Activated naive CD4-positive, alpha-beta T cell treated with anti-CD3 and anti-CD28 coated beads, Interleukin-2, amount 50 U/mL, for 24 hours (primary cell): ENCODE measurements around the gene POLH.
"Not testable (repeated sequence)": the region's sequence is repeated elsewhere in the genome, so short reads cannot be mapped to it uniquely, and the experiment has no call there.

Source experiments
- H3K27ac Mint-ChIP-seq: one replicate; pipeline ENCODE4 v1.8.0; 2021; ENCODE audit warnings: mild to moderate bottlenecking, mixed read lengths
- H3K27me3 Mint-ChIP-seq: one replicate; pipeline ENCODE4 v1.8.0; 2021; ENCODE audit warnings: mixed read lengths
- H3K36me3 Mint-ChIP-seq: one replicate; pipeline ENCODE4 v1.8.0; 2021; ENCODE audit warnings: mixed read lengths
- H3K4me1 Mint-ChIP-seq: one replicate; pipeline ENCODE4 v1.8.0; 2021; ENCODE audit warnings: mixed read lengths
- H3K4me3 Mint-ChIP-seq: one replicate; pipeline ENCODE4 v1.8.0; 2021; ENCODE audit warnings: mild to moderate bottlenecking, mixed read lengths
- H3K9me3 Mint-ChIP-seq: one replicate; pipeline ENCODE4 v1.8.0; 2021; ENCODE audit warnings: mixed read lengths

Gene POLH

DNA sequence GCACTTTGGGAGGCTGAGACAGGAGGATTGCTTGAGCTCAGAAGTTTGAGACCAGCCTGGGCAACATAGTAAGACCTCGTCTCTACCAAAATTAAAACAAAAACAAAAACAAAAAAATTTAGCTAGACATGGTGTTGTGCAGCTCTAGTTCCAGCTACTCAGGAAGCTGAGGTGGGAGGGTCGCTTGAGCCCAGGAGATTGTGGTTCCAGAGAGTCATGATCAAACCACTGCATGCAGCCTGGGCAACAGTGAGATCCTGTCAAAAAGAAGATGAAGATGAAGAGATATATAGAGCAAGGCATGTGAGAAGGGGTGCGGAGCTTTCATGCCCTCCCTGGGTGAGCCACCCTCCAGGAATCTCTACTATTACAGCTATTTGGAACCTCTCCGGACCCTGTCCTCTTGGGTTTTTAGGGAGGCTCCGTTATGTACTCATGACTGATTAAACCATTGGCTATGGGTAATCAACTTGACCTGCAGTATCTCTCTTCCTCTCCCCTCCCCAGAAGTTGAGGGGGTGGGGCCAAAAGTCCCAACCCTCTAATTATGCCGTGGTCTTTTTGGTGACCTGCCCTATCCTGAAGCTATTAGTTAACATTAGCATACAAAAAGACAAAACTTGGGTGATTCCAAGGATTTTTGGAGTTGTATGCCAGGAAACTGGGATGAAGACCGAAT lies 9.0 kb downstream of the POLH start:
- Mint-ChIP-seq H3K27ac (peak overlapping the region; percentile 52), H3K9me3 (no peaks in the 10 kb centered on the region), H3K4me3 (no peak overlapping the region), H3K4me1 (peaks cover 20% of the 10 kb centered on the region), H3K27me3 (no peaks in the 10 kb centered on the region), H3K36me3 (peaks cover 13% of the 10 kb centered on the region)

DNA sequence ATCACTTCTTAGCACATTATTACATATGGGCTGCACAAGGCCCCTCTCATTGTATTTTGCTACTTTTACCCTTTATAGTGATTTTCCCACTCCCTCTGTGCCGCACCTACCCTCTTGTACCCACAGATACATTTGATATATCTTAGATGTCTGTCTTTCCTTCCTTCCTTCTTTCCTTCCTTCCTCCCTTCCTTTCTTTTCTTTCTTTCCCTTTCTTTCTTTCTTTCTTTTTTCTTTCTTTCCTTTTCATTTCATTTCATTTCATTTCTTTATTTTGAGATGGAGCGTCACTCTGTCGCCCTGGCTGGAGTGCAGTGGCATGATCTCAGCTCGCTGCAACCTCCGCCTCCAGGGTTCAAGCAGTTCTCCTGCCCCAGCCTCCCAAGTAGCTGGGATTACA lies 12.2 kb downstream of the POLH start:
- no peak overlapping the region for H3K27ac Mint-ChIP-seq
- no peaks in the 10 kb centered on the region for H3K27me3 Mint-ChIP-seq
- no peaks in the 10 kb centered on the region for H3K9me3 Mint-ChIP-seq
- H3K36me3 Mint-ChIP-seq, result peaks cover 17% of the 10 kb centered on the region
- H3K4me1 Mint-ChIP-seq, result peaks cover 20% of the 10 kb centered on the region
- no peak overlapping the region for H3K4me3 Mint-ChIP-seq

DNA sequence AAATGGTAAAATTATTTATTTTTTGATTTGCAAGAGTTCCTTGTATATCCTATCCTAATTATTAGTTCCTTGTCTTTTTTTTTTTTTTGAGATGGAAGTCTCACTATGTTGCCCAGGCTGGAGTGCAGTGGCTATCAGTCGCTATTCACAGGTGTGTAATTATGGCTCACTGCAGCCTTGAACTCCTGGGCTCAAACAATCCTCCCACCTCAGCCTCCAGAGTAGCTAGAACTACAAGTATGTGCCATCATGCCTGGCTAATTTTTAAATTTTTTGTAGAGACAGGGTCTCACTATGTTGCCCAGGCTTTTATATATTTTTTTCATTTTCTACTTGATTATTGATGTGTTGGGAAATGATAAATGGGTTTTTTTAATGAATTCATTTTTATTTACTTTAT lies 13.6 kb downstream of the POLH start:
- not testable (repeated sequence) for H3K4me1 Mint-ChIP-seq, H3K4me3 Mint-ChIP-seq, H3K27me3 Mint-ChIP-seq, H3K9me3 Mint-ChIP-seq, H3K27ac Mint-ChIP-seq
- H3K36me3 Mint-ChIP-seq, result peaks cover 16% of the 10 kb centered on the region

DNA sequence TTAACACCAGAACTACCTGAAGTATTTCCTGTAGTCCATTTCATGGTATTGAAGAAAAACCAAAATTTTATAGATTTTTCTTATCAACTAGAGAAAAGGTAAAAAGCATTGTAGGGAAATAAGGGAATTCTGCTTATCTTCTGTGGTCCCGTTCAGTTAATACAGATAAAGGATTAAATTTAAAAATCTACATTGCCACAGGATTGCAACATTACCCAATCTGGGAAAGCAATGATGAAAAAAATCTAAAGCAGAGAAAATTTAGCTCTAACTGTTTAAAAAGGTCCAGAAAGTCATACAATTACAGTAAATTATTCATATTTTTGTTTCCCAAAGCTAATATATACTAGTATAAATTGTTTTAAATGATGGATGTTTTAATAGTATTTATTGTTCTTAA lies 18.0 kb downstream of the POLH start:
- H3K27me3 Mint-ChIP-seq, result no peaks in the 10 kb centered on the region
- H3K36me3 Mint-ChIP-seq, result peaks cover 18% of the 10 kb centered on the region
- no peaks in the 10 kb centered on the region for H3K4me1 Mint-ChIP-seq
- no peaks in the 10 kb centered on the region for H3K9me3 Mint-ChIP-seq
- H3K27ac Mint-ChIP-seq, result no peak overlapping the region
- no peak overlapping the region for H3K4me3 Mint-ChIP-seq

DNA sequence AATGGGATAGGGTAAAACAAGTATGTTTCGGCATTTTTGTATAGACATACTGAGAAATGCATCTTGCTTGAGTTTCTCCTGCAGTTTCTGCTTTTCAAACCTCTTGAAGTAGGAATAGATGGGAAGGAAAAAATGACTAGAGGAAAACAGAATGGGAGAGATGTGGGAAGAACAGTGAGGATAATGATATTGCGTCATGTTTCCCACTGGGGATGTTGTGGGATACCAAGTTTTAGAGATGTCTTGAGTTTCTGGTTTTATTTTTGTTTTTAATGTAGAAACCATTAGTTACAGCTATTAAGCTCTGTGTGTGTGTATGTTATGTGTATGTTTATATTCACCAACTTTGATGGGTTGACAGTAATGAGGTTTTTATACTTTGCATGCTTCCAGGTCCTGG lies 24.6 kb downstream of the POLH start:
- no peaks in the 10 kb centered on the region for H3K9me3 Mint-ChIP-seq
- peak overlapping the region; percentile 15 for H3K27ac Mint-ChIP-seq
- no peaks in the 10 kb centered on the region for H3K27me3 Mint-ChIP-seq
- H3K36me3 Mint-ChIP-seq, result peaks cover 17% of the 10 kb centered on the region
- no peaks in the 10 kb centered on the region for H3K4me1 Mint-ChIP-seq
- H3K4me3 Mint-ChIP-seq, result no peak overlapping the region

DNA sequence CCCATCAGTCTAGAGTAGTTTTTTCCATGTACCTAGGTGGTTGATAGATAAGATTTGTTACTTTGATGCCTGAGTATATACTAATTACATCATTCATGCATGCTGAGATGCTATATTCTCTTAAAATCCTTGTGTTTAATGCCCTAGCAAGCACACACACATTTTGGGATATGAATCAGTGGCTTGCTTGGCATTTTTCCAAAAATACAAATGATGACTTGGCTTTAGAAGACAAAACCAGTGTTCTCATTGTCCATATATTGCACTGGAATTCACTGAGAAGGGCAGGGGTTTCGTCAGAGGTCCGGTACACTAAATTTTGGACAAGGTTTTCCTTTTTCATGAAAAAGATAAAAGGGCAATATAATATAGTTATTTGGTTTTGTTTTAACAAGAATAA lies 28.2 kb downstream of the POLH start:
- H3K9me3 Mint-ChIP-seq, result no peaks in the 10 kb centered on the region
- no peak overlapping the region for H3K4me3 Mint-ChIP-seq
- no peak overlapping the region for H3K27ac Mint-ChIP-seq
- H3K4me1 Mint-ChIP-seq, result peaks cover 4% of the 10 kb centered on the region
- H3K27me3 Mint-ChIP-seq, result no peaks in the 10 kb centered on the region
- H3K36me3 Mint-ChIP-seq, result peaks cover 18% of the 10 kb centered on the region

DNA sequence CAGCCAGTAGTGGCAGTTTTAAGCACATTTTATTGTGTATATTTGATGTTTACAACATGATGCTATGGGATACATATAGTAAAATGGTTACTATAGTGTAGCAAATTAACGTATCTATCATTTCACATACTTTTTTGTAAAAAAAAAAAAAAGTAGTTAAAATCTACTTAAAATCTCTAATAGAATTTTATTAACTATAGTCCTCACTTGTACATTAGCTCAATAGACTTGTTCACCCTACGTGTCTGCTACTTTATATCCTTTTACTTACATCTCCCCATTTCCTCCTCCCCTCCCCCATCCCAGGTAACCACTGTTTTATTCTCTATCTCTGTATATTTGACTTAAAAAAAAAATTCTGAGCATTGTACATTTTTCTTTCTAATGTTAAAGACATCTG lies 30.0 kb downstream of the POLH start:
- H3K27ac Mint-ChIP-seq, result no peak overlapping the region
- no peaks in the 10 kb centered on the region for H3K9me3 Mint-ChIP-seq
- no peaks in the 10 kb centered on the region for H3K27me3 Mint-ChIP-seq
- H3K36me3 Mint-ChIP-seq, result peaks cover 18% of the 10 kb centered on the region
- H3K4me3 Mint-ChIP-seq, result no peak overlapping the region
- H3K4me1 Mint-ChIP-seq, result peaks cover 4% of the 10 kb centered on the region

DNA sequence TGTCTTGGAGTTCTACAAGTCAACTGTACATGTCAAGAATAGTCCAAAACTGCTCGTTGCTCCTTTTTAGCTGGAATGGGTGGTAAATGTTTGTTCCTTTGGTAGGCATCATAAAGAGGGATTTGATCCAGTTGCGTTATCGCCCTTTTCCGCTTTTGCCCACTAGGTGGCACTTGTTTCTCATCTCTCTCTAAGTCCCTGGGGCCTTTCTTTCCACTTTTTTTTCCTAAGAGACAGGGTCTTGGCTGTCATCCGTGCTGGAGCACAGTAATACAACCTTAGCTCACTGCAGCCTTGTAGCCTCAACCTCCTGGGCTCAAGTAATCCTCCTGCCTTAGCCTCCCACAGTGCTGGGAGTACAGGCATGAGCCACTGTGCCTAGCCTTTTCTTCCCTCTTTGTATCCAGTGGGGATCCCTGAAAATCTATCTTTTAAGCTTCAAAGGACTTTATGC lies 32.4 kb downstream of the POLH start:
- Mint-ChIP-seq H3K27ac (no peak overlapping the region), H3K4me1 (peaks cover 4% of the 10 kb centered on the region), H3K27me3 (no peaks in the 10 kb centered on the region), H3K4me3 (no peak overlapping the region), H3K36me3 (peaks cover 12% of the 10 kb centered on the region), H3K9me3 (no peaks in the 10 kb centered on the region)

DNA sequence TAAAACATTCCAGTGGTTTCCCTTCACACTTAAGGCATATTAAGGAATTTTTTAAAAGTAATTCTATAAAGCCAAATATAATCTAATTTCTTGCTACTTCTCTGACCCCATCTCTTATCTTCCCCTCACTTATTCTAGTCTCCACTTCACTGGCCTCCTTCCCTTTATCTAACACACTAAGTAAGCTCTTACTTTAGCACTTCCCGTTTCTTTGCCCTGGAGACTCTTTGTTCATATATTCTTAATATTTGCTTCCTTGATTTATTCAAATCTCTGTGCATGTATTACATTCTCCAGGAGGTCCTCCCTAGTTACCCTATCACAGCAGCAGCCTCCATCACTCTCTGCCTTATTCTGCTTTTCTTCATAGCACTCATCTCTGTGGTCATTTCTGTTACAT lies 32.8 kb downstream of the POLH start:
- peaks cover 13% of the 10 kb centered on the region for H3K36me3 Mint-ChIP-seq
- no peaks in the 10 kb centered on the region for H3K27me3 Mint-ChIP-seq
- H3K4me3 Mint-ChIP-seq, result no peak overlapping the region
- H3K27ac Mint-ChIP-seq, result peak overlapping the region; percentile 24
- no peaks in the 10 kb centered on the region for H3K9me3 Mint-ChIP-seq
- H3K4me1 Mint-ChIP-seq, result peaks cover 4% of the 10 kb centered on the region

DNA sequence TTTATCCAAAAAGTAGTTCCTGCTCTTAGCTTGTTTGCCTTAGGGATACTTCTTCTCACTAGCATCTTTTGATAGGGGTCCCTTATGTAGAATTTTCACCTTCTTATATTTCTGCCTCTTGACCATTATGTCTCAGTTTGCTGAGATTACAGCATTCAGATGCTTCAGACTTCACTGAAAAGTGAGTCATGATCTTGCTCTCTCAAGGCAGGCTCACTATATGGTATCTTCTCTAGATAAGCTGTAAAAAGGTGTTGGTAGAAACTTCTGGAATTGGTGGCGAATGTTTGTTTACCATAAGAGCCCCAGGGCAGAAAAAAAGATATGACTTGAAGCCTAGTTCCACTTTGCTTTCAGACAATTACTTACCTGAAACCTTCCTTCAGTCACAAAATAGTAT lies 33.4 kb downstream of the POLH start:
- Mint-ChIP-seq H3K9me3 (no peaks in the 10 kb centered on the region), H3K4me3 (no peak overlapping the region), H3K36me3 (peaks cover 11% of the 10 kb centered on the region), H3K27ac (no peak overlapping the region), H3K4me1 (peaks cover 4% of the 10 kb centered on the region), H3K27me3 (no peaks in the 10 kb centered on the region)

DNA sequence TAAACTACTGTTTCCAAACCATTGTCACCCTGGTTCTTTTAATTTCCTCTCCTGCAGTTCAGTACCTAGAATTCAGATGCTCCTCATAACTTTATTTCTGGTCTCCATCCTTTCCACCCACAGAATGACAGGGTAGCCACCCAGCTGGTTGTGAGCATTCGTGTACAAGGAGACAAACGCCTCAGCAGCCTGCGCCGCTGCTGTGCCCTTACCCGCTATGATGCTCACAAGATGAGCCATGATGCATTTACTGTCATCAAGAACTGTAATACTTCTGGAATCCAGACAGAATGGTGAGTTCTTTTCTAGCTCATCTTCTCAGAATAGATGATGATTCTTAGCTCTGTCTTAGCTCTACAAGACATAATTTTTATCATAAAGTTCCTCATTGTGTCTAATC lies 34.4 kb downstream of the POLH start:
- peak overlapping the region; percentile 78 for H3K27ac Mint-ChIP-seq

DNA sequence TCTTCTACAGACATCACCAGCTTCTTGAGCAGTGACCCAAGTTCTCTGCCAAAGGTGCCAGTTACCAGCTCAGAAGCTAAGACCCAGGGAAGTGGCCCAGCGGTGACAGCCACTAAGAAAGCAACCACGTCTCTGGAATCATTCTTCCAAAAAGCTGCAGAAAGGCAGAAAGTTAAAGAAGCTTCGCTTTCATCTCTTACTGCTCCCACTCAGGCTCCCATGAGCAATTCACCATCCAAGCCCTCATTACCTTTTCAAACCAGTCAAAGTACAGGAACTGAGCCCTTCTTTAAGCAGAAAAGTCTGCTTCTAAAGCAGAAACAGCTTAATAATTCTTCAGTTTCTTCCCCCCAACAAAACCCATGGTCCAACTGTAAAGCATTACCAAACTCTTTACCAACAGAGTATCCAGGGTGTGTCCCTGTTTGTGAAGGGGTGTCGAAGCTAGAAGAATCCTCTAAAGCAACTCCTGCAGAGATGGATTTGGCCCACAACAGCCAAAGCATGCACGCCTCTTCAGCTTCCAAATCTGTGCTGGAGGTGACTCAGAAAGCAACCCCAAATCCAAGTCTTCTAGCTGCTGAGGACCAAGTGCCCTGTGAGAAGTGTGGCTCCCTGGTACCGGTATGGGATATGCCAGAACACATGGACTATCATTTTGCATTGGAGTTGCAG lies 37.9 kb downstream of the POLH start:
- H3K4me1 Mint-ChIP-seq, result no peaks in the 10 kb centered on the region
- H3K27me3 Mint-ChIP-seq, result no peaks in the 10 kb centered on the region
- H3K4me3 Mint-ChIP-seq, result no peak overlapping the region
- no peaks in the 10 kb centered on the region for H3K9me3 Mint-ChIP-seq
- no peak overlapping the region for H3K27ac Mint-ChIP-seq
- H3K36me3 Mint-ChIP-seq, result peaks cover 5% of the 10 kb centered on the region

More for the DNA sequence above, 34.4 kb downstream of the POLH start:
- no peak overlapping the region for H3K4me3 Mint-ChIP-seq
- no peaks in the 10 kb centered on the region for H3K27me3 Mint-ChIP-seq
- H3K9me3 Mint-ChIP-seq, result no peaks in the 10 kb centered on the region
- H3K36me3 Mint-ChIP-seq, result peaks cover 11% of the 10 kb centered on the region
- peaks cover 4% of the 10 kb centered on the region for H3K4me1 Mint-ChIP-seq

DNA sequence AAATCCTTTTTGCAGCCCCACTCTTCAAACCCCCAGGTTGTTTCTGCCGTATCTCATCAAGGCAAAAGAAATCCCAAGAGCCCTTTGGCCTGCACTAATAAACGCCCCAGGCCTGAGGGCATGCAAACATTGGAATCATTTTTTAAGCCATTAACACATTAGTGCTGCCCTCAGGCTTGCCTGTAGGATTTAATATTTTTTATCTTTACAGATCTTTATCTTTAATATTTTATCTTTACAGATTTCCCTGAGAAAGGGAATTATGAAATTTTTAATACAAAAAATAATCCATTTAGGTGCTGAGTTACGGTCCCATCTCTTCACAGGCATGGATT lies 38.4 kb downstream of the POLH start:
- Mint-ChIP-seq H3K4me3 (no peak overlapping the region), H3K27ac (no peak overlapping the region), H3K4me1 (no peaks in the 10 kb centered on the region), H3K9me3 (no peaks in the 10 kb centered on the region), H3K36me3 (peaks cover 5% of the 10 kb centered on the region), H3K27me3 (no peaks in the 10 kb centered on the region)

DNA sequence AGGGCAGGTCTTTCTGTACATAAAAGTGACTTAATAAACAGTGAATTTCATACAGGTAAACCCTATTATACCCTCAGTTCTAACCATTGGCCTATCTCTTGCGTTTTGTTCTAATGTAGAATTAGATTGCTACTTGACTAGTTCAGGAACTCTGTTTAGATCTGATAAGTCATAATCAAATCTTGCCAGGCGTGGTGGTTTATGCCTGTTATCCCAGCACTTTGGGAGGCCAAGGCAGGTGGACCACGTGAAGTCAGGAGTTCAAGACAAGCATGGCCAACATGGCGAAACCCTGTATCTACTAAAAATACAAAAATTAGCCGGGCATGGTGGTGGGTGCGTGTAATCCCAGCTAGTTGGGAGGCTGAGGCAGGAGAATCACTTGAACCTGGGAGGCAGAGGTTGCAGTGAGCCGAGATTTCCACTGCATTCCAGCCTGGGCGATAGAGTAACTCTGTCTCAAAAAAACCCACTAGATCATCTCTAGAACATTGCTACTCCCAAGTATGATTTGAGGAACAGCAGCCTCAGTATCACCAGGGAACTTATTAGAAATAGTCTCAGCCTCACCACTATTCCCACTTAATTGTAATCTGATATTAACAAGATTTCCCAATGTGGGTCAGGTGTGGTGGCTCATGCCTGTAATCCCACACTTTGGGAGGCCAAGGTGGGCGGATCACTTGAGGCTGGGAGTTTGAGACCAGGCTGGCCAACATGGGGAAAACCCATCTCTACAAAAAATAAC lies 40.9 kb downstream of the POLH start:
- no peaks in the 10 kb centered on the region for H3K9me3 Mint-ChIP-seq
- H3K36me3 Mint-ChIP-seq, result peaks cover 5% of the 10 kb centered on the region
- H3K4me1 Mint-ChIP-seq, result no peaks in the 10 kb centered on the region
- H3K4me3 Mint-ChIP-seq, result no peak overlapping the region
- H3K27me3 Mint-ChIP-seq, result no peaks in the 10 kb centered on the region
- H3K27ac Mint-ChIP-seq, result peak overlapping the region; percentile 7

DNA sequence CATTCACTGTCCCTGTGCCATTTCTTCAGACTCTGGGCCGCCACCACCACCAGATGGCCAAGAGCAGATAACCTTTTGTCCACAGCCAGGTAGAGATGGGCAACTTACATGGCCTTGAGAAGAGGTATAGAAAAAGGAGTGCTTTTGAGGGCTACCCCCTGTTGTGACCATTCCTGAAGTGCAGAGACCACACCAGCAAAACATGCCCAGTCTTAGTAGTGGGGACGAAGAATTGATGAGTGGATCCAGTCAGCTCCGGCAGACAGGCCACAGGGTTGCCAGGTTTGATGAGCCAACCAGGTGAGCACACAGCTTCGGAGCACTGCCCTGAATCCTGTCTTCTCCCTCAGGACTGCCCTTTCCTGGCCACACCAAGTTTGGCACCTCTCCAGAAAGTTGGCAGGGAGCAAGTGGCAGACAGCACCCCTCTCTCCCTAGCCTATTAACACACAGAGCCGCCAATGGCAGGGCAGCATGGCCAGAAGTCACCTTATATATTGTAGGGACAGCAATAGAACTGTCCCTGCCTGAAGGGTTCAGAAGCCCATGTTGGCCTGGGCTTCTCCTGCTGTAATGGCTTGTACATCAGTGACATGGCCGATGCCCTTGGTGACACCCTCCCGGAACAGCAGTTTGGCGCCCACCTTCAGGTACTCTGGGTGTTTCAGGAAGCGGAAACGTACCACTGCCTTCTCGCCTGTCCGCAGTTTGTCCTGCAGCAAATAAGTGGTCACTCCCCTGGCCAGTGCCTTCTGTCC lies 45.3 kb downstream of the POLH start:
- Mint-ChIP-seq H3K27ac (no peak overlapping the region), H3K27me3 (no peaks in the 10 kb centered on the region), H3K36me3 (peaks cover 4% of the 10 kb centered on the region), H3K4me3 (no peak overlapping the region), H3K9me3 (no peaks in the 10 kb centered on the region), H3K4me1 (peaks cover under 1% of the 10 kb centered on the region)

DNA sequence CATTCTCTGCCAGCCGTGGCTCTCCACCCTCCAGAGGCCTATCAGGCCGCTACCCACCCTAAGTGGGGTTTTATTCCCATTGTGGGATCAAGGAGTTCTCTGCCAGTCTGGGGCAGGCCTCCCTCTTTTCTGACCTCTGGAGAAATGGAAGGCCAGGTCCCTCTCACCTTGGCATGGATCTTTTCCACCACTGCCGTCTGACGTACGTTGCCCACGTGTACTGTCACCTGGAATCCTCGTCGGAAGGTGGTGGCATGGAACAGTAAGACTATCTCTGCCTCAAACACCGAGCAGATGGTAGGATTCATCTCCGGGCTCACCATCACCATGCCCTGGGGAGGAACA lies 45.8 kb downstream of the POLH start:
- Mint-ChIP-seq H3K4me3 (no peak overlapping the region), H3K36me3 (peaks cover 6% of the 10 kb centered on the region), H3K27me3 (no peaks in the 10 kb centered on the region), H3K9me3 (no peaks in the 10 kb centered on the region), H3K27ac (no peak overlapping the region), H3K4me1 (peaks cover 6% of the 10 kb centered on the region)
